Kidney glomerular epithelial cell (primary cell): ENCODE results near the gene ASB4.
A peak's percentile ranks its signal among the peaks of the same experiment; 100 is the strongest.

Source experiments
- DNase-seq: peaks from one replicate; lab custom pipeline; 2025; lab: John Stamatoyannopoulos, UW

Gene ASB4

DNA sequence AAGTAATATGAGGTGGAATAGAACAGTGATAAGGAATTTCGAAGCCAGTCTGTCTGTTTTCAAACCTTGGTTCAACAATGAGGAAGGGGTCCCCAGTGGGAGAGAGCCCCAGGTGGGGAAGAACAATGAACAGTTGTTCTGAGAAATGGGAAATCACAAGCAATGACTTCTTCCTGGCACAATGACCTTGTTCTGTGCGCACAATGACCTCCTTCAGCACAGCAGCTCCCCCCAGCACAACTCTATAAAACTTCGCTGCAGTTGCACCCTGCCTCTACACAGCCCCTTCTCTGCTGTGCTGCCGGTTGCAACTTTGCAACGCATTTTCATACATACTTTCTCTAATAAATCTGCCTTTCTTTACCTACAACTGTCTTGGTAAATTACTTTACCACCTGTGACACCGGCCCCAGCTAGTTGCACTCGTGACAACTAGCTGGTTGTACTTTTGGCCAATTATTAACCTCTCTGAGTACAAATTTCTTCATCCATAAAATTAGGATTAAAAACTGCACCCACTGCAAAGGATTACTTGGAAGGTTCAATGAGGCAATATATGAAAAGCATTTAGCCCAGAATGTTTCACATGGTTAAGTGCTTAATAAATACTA lies 40.5 kb downstream of the ASB4 start:
- no peak for DNase-seq

DNA sequence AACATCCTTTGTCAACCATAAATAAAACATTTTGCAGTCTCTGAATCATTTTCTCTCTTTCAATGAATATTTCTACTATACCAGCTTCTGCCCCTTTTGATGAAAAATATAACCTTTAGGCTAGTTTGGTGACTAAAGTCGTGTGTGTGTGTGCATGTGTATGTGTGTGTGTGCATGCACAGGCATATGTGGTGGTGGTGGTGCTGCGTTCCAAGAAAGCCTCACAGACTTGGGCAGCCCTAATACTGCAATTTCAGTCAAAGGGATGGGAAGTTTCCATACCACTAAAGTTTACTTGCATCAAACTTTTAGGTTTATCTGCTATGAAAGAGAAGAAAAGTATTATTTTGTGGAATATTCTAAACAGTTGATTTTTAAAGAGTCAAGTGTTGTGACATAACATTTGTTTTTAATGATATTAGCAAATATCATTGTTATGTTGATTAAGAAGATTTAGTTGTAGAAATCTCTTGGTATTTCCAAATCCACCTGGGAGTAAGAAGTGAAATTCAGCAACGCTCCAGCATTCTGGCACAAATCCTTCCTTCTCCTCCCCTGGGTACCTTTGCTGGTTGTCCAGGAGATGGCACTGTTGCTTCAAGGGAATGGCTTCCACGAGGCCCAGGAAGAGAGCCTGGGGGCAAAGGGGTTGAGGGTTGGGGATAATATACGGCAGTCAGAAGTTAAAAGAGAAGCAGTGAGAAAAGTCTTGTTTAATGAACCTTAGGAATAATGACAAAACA lies 41.5 kb downstream of the ASB4 start:
- peak; percentile 55 for DNase-seq

GRCh38 chr7:95527776-95528250 lies 42.1 kb downstream of the ASB4 start:
- no peak for DNase-seq

GRCh38 chr7:95529701-95530100 lies 44.0 kb downstream of the ASB4 start:
- DNase-seq = no peak

- no peak for DNase-seq
These were observed 45.1 kb downstream of the ASB4 start for GRCh38 chr7:95530881-95531280.

- DNase-seq = no peak
These were observed 46.0 kb downstream of the ASB4 start for GRCh38 chr7:95531605-95532219.

DNA sequence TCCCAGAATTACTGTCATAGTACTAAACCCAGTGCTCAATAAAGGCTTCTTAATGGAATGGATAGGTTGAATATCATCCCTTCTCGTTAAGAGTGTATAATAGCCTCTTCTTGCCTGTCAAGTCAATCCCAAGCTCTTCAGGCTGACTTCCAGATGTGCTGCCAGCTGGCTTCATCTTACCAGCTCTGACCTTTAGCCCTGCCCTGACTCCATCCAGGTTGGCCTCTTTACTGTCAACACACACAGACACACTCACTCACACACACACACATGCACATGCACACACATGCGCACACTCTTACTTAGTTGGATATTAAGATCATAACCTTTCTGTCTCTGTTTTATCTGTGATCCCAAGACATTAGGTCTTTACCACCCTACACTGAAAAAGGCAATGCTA lies 49.1 kb downstream of the ASB4 start:
- DNase-seq = no peak

DNA sequence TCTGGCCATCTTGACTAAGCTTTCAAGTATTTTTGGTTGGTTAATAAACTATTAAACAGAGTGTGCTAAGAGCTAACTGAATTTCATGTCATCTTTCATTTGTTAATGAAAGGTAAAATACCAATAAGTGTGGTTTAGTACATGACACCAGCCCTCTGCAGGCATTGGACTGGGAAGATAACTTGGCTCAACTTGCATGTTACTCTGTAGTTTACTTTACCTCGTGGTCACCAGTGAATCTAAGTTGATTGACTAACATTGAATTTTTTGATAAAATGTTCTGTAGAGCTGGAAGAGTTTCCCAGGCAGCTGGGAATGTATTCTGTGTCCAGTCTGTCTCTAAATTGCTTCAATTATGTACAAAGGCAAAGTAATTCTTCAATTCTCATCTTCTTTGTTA lies 49.9 kb downstream of the ASB4 start:
- DNase-seq = no peak

- DNase-seq = no peak
These were observed 51.0 kb downstream of the ASB4 start for GRCh38 chr7:95536656-95537311.

DNA sequence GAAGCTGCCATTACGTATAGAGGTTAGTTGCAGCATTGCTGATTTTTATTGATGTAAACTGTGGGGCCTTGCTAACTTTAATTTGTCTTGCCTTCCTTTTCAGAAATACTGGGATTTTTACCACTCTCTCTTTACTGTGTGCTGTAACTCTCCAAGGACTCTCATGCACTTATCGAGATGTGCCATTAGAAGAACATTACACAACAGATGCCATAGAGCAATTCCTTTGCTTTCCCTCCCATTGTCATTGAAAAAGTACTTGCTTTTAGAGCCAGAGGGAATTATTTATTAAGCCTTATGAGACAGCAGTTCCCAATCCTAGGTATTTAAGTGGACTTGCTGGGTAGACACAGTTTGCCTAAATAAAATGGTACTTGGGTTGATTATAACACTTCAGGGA lies 51.7 kb downstream of the ASB4 start:
- DNase-seq = no peak

- no peak for DNase-seq
These were observed 53.7 kb downstream of the ASB4 start for GRCh38 chr7:95539426-95539825.

GRCh38 chr7:95540366-95540765 lies 54.6 kb downstream of the ASB4 start:
- no peak for DNase-seq

DNA sequence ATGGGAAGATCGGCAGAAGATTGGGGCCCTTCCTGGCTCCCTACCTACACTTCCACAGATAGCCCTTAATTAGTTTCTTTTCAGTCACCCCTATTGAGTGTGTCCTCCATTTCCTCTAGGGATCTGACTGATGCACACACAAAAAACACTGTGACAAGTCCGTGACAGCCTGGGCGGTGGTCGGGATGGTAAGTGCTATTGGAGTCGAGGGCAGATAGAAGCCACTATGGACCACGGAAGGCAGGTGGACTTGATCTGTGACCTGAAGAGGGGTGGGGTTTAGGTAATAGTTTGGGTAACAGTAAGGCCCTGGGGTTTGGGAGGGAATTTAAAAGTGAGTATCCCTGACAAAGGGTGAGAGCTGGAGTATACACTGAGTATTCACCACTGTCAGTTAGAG lies 57.6 kb downstream of the ASB4 start:
- no peak for DNase-seq

DNA sequence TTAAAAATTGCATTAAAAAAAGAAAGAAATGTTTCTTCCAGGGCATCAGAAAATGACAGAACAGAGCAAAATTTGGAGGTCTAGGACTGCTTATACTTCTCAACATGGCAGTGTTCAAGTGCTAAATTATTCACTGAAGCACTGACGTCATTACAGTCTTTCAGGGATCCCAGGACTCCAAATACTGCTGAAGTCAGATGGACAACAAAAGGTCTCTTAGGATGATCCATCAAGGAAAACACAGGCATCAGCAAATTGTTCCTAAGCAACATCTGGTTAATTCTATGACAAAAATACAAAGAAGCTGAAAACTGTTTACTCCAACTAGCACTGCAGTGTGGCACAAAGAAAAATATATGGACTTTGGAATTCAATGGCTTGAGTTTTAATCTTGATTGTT lies 58.4 kb downstream of the ASB4 start:
- no peak for DNase-seq

DNA sequence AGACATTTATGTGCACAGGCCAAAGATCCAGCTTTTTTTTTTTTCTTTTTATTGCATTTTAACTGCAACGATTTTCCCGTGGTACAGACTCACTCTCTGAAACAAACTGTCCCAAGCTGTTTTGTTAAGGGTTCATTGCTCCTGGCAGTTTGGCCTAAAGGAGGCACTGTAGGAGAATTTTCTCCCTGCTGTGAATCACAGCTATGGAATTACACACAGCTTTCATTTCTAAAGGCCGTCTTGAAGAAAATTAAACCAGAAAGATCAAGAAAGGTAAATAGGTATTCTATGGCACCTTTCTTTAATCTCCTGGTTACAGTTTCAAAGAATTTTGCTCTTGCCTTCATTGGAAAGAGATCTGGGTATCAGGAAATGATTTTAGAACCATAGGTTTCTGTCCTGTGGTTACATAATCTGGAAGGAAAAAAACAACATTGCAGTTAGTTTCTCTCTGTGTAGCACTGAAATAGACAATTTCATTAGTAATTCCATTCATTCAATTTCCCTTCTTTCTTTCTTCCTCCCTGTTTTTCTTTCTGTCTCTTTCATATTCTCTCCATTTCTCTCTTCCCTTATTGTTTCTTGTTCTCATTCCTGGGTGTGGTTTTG lies 59.4 kb downstream of the ASB4 start:
- peak; percentile 70 for DNase-seq

GRCh38 chr7:95545673-95546072 lies 59.9 kb downstream of the ASB4 start:
- no peak for DNase-seq

DNA sequence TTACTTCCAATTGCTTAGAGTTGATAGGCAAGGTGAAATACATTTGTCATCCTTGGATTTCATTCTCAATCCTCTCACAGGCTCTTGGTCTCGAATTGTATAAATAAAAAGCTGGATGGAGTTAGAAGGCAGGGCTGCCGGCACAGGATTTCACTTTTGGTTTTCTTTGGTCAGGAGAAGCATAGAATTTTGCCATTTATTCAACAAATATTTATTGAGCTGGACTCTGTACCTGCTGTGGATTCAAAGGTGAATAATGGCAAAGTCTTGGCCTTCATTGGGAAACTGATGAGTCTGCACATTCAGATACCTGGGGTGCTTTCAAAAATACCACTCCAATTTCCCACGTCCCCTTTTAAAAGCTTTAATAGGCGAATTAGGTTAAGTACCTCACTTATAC lies 60.9 kb downstream of the ASB4 start:
- DNase-seq = no peak

GRCh38 chr7:95547361-95548348 lies 61.9 kb downstream of the ASB4 start:
- no peak for DNase-seq

DNA sequence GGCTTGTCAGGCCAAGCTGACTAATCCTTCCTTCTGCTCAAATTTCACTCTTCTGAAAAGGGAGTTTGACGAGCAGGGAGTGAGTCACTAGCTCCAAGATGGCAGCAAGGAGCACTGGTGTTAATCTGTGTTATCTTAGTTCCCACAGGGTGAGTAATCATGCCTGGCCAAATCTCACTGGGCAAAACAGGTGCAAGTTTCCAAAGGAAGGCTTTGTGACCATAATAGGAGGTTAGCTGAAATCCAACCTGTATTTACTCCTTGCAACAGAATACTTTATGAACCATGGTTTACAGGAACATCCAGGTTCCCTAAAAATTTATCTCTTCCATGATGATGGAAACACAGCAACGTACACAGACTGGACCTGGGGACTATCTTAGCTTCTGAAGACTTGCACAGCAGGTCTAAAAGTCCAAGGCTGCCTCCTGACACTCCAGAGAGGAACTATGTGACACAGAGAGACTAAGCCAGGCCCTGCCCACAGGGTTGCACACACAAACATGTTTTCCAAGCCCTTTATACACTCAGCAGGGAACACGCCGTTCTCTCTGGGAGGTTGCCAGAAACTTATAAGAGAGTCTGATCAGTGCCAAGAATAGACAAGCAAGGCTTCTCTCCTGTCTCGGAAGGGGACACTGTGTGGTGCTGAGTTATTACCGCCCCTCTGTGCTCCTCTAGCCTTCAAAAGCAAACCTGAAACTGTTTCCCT lies 64.2 kb downstream of the ASB4 start:
- DNase-seq = peak; percentile 83

DNA sequence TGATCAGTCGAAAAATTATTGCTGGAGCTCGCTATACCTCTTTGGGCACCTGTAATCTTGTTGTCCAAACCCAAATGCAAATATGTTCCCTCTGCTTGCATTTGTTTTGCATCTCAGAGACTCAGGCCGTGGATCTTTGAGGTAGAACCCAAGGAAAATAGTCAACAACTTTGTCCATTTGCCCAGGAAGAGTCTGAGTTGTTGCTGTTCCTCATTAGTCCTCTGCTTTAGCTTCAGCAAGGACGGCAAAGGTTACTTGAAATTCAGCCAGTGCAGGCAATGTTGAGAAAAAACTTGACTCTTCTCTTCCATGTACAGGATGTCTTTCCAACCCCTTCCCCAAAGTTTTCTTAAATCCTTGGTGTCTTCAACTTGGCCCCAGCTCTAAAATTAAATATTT lies 64.8 kb downstream of the ASB4 start:
- no peak for DNase-seq
